Stimulated activated naive CD8-positive, alpha-beta T cell treated with anti-CD3 and anti-CD28 coated beads, Interleukin-15, amount 100 ng/mL, for 72 hours (primary cell): ENCODE measurements around the gene AUTS2.
"Not testable (repeated sequence)": the region's sequence is repeated elsewhere in the genome, so short reads cannot be mapped to it uniquely, and the experiment has no call there.

Source experiments
- ATAC-seq: fragments of 150-1000 bp; cut with Tn5 transposase; 2 replicates; pipeline ENCODE4 v1.10.0; 2021; ENCODE audit warnings: mild to moderate bottlenecking, moderate library complexity
- DNase-seq, 2 donors: peaks; one replicate each; pipeline ENCODE4 v3.0.0; 2021 to 2022
- H3K27ac Mint-ChIP-seq, 2 donors: one replicate each; pipeline ENCODE4 v1.8.0; 2022; ENCODE audit warnings: mild to moderate bottlenecking in 2 of 2, mixed read lengths in 2 of 2, moderate library complexity in 2 of 2
- H3K27me3 Mint-ChIP-seq: one replicate; pipeline ENCODE4 v1.8.0; 2022; ENCODE audit warnings: mixed read lengths
- H3K4me1 Mint-ChIP-seq: one replicate; pipeline ENCODE4 v1.8.0; 2022; ENCODE audit warnings: mild to moderate bottlenecking, mixed read lengths
- H3K4me3 Mint-ChIP-seq, 2 donors: one replicate each; pipeline ENCODE4 v1.8.0; 2022; ENCODE audit warnings: mild to moderate bottlenecking in 2 of 2, mixed read lengths in 2 of 2, moderate library complexity in 1 of 2
- H3K9me3 Mint-ChIP-seq, 2 donors: one replicate each; pipeline ENCODE4 v1.8.0; 2022; ENCODE audit warnings: mixed read lengths in 2 of 2

AUTS2 gene

DNA sequence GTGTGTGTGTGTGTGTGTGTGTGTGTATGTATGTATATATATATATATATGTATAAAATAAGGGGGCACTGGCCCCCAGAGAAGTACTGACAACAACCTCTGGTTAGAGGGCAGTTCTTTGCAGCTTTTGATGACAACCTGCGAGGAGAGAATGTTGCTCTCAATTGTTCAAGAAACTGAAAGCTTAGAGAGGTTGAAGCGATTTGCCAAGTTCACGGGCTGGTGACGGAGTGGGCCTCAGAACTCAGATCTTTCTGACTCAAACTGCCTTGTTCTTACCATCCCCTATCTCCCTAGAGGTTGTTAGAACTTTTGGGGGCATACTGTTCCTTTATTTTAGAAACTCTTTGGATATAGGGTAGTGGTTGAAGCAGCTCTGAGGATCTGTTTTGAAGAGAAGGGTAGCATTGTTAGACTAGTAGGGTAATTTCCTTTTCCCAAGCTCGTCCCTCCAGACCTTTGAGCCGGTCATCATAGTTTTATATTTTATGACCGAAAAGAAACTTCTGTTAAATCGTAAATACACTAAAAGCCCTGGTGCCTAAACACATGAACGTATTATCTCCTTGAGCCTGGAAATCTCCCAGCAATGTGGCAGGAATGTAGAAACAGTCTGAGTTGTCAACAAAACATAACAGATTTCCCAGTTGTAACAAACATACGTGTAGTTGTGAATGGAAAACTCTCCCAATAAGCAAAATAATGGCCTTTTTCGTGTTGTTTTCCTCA is 992.0 kb downstream of the AUTS2 start:
- H3K27me3 Mint-ChIP-seq, result peaks cover 12% of the 10 kb centered on the region
- no peak overlapping the region for H3K4me3 Mint-ChIP-seq
- H3K4me1 Mint-ChIP-seq, result no peaks in the 10 kb centered on the region
- H3K27ac Mint-ChIP-seq, result no peak overlapping the region
- DNase-seq, result no peak
- H3K9me3 Mint-ChIP-seq, result no peaks in the 10 kb centered on the region
- ATAC-seq, result no peak

DNA sequence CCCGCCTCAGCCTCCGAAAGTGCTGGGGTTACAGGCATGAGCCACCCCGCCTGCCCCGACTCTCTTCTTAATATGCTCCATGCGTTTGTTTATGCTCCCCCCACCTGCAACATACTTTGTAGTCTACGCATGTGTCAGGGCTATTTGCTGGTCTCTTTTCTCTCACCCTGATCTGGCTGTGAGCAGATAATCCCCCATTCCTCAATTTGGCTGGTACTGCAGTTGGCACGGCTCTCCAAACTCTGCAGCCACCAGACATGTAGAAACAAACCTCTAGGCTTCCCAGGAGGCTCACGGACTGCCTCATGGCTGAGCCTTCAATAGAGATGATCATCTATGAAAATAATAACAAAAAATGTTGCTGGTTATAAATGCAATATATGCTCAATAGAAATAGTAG is 993.4 kb downstream of the AUTS2 start:
- H3K9me3 Mint-ChIP-seq, result no peaks in the 10 kb centered on the region
- no peak overlapping the region for H3K27ac Mint-ChIP-seq
- no peak for ATAC-seq
- peaks cover 24% of the 10 kb centered on the region for H3K27me3 Mint-ChIP-seq
- H3K4me1 Mint-ChIP-seq, result no peaks in the 10 kb centered on the region
- no peak for DNase-seq
- no peak overlapping the region for H3K4me3 Mint-ChIP-seq

DNA sequence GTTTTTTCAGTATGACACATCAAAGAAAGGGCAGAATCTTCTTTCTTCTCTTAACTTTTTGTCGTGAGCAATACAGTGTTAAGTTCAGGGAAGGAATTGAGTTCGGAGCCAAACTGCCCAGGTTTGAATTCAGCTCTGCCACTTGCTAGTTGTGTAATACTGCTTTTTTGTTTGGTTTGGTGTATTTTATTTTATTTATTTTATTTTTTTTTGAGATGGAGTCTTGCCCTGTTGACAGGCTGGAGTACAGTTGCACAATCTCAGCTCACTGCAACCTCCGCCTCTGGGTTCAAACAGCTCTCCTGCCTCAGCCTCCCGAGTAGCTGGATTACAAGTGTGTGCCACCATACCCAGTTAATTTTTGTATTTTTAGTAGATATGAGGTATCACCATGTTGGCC is 993.9 kb downstream of the AUTS2 start:
- ATAC-seq, result no peak
- Mint-ChIP-seq H3K9me3 (no peaks in the 10 kb centered on the region), H3K4me1 (no peaks in the 10 kb centered on the region), H3K4me3 (no peak overlapping the region), H3K27ac (no peak overlapping the region), H3K27me3 (peaks cover 29% of the 10 kb centered on the region)
- no peak for DNase-seq

DNA sequence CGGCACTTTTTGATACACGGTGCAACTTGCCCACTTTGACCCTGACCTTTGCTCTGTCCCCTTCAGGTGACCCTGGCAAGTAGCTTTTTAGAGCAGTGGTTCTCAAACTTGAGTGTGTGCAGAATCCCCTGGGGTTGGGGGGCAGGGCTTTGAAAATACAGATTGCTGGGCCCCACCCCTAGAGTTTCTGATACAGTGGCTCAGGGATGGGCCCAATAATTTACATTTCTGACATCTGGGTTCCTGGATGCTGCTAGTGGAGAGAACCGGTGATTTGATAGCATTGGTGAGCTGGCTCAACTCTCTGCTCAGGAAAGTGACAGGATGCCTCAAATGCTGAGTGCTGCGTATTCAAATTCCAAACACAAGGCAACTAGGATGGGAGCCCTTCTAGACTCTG is 995.9 kb downstream of the AUTS2 start:
- H3K4me3 Mint-ChIP-seq, result no peak overlapping the region
- no peaks in the 10 kb centered on the region for H3K4me1 Mint-ChIP-seq
- DNase-seq (no peak), ATAC-seq (no peak)
- no peaks in the 10 kb centered on the region for H3K9me3 Mint-ChIP-seq
- H3K27me3 Mint-ChIP-seq, result peaks cover 49% of the 10 kb centered on the region
- no peak overlapping the region for H3K27ac Mint-ChIP-seq

DNA sequence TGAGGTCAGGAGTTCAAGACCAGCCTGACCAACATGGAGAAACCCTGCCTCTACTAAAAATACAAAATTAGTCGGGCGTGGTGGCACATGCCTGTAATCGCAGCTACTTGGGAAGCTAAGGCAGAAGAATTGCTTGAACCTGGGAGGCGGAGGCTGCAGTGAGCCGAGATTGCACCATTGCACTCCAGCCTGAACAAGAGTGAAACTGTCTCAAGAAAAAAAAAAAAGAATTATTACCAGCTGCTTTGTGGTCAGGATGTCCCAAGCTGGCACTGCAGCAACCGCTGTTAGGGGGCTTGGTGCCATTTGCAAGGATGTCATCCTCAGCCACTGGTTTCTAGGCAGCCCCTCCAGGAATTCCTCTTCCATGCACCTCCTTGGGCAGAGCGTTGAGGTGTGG is 996.6 kb downstream of the AUTS2 start:
- not testable (repeated sequence) for H3K4me3 Mint-ChIP-seq, ATAC-seq, H3K27ac Mint-ChIP-seq, DNase-seq, H3K9me3 Mint-ChIP-seq, H3K4me1 Mint-ChIP-seq
- H3K27me3 Mint-ChIP-seq, result peaks cover 52% of the 10 kb centered on the region

DNA sequence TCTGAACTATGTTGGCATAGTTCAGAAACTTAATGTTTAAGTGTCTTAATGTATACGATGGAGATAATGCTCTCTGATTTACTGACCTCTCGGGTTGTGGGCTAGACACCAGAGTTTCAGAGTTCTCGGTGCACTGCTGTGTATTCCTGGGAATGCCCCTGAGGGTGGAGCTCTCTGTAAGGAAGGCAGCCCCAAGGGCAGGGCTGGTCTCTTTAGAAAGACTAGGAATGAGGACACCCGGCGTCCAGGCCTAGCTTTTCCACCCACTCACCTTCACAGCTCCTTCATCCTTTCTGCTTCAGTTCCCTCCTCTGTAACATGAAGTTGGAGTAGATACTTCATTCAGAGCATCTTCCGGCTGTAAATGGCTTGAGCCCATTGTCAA is 997.1 kb downstream of the AUTS2 start:
- Mint-ChIP-seq H3K27ac (no peak overlapping the region), H3K4me1 (no peaks in the 10 kb centered on the region), H3K9me3 (peaks cover 0 to under 1% of the 10 kb centered on the region in 2 donors), H3K27me3 (peaks cover 52% of the 10 kb centered on the region), H3K4me3 (peak overlapping the region; percentile 13 to 60)
- DNase-seq, result no peak
- no peak for ATAC-seq

DNA sequence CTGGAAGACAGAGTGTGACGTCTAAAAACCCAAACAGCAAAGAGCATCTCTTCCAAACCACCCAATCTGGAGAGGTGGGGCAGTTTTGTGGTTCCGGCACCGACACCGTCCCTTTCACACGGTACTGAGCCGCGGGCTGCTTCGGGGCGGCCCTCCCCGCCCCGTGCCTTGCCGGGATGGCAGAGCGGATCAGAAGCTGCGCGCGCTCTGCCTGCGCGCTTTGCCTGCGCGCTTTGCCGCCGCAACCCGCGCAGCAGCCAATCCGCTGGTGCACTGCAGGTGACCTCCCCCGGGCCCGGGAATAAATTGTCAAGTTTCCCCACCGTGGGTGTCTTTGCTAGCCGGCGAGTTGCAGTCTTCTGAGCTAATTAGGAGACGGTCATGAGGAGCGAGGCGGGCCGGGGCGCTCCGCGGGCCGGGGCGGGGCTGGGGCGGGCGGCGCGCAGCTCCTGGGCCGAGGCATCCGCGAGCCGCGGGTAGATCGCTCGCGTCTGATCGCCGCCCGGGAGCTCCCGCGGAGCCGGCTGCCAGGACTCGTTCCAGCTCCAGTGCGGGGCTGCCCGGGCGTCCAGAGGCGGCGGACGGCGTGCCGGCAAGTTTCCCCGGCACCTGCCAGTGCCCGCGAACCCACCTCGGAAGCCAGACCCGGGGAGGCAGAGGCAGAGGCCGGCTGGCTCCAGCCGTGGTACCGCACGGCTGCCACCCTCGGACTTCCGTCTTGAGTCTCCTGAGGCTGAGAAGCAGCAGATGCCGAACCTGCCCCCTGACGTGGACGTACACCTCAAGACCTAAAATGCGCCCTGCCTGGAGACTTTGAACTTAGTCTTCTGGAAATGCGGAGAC is 997.7 kb downstream of the AUTS2 start:
- peak; percentile 50 for ATAC-seq
- peaks cover under 1 to 6% of the 10 kb centered on the region in 2 donors for H3K9me3 Mint-ChIP-seq
- peak overlapping the region; percentile 22 to 60 for H3K4me3 Mint-ChIP-seq
- no peak overlapping the region for H3K27ac Mint-ChIP-seq
- peaks cover 52% of the 10 kb centered on the region for H3K27me3 Mint-ChIP-seq
- peak; percentile 4 to 11 for DNase-seq
- H3K4me1 Mint-ChIP-seq, result no peaks in the 10 kb centered on the region

DNA sequence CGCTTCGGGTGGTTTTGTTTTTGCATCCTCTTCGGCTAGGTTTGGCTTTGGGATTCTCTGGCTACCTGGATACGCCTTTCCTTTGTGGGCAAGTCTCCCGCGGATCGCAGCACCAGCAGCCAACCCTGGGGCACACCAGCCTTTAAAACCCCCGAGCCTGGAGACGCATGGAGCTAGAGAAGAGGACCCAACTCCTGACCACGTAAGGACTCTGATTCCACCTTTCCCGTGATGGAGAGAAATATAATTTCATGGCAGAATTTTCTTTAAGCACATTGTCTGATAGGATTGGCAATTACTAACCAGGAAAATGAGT is 998.3 kb downstream of the AUTS2 start:
- Mint-ChIP-seq H3K4me3 (peak overlapping the region; percentile 6 to 46), H3K27ac (no peak overlapping the region), H3K9me3 (peaks cover 6% of the 10 kb centered on the region in 2 donors), H3K4me1 (no peaks in the 10 kb centered on the region), H3K27me3 (peaks cover 57% of the 10 kb centered on the region)
- ATAC-seq (no peak), DNase-seq (no peak)

DNA sequence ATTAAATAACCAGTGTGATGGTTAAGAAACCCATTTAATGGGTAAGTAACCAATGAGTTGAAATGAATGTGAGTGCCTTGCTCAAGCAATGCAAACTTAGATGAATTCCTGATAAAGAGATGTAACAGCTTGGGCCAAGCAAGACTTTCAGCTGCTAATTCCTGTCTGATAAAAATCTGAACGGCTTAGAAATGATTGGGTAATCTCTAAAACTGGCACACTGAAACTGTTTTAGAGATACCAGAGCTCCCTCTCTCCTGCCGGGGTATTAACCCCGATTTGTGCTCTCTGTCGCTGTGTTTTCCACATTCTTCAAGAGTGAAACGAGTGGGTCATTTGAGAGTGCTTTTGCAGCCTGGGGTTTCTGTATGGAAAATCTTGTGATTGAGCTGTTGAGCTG is 998.8 kb downstream of the AUTS2 start:
- Mint-ChIP-seq H3K9me3 (peaks cover 6 to 8% of the 10 kb centered on the region in 2 donors), H3K4me1 (no peaks in the 10 kb centered on the region), H3K4me3 (no peak overlapping the region), H3K27me3 (peaks cover 63% of the 10 kb centered on the region), H3K27ac (no peak overlapping the region)
- DNase-seq (no peak), ATAC-seq (no peak)

DNA sequence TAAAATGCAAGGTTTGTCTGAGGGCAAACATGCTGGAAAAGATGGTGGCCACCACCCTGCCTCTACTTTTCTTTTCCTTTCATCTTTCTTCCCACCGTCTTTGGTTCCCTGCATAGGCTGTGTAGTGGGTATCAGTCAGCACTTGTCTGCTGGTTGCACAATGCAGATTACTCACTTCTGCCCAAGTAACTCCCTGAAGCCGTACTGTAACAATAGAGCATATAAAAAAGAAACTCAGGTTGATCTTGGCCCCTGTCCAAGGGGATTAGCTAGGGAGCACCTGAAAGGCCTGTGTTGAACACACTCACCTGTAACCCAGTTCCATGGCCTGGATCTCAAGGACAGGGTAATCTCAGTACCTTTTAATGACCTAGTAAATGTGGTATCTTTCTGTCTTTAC is 1000.7 kb downstream of the AUTS2 start:
- Mint-ChIP-seq H3K27me3 (peaks cover 77% of the 10 kb centered on the region), H3K9me3 (peaks cover 6 to 8% of the 10 kb centered on the region in 2 donors), H3K4me1 (no peaks in the 10 kb centered on the region), H3K27ac (no peak overlapping the region), H3K4me3 (no peak overlapping the region)
- no peak for DNase-seq
- ATAC-seq, result no peak

DNA sequence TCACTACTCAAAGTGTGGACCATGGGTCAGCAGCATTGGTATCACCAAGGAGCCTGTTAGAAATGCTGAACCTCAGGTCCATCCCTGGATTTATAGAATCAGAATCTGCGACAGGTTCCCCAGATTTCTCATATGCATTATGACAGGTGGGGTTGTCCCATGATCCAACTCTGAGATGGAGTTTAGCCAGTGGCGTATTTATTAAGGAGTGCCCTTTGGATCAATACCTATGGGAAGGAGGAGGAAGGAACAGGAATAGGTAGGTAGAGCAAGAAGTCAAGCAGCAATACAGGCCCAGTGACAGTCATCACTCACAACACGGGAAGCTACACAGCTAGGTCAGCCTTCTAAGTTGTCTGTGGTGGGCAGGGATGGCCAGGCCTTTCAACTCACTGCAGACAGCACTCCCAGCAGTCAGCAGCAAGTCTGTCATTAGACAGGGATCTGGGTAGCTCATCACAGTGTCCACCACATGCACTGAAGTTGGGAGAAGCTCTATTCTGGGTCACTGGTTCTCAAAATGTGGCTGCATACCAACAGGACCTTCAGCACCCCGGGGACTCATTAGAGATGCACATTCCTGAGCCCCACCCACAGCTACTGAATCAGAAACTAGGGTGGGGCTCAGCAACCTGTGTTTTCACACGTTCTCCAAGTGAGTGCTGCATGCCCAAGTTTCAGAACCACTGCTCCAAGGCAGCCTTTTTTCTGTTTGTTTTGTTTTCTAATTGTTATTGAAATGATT is 1001.3 kb downstream of the AUTS2 start:
- DNase-seq, result no peak
- H3K27ac Mint-ChIP-seq, result no peak overlapping the region
- H3K4me3 Mint-ChIP-seq, result no peak overlapping the region
- peaks cover 72% of the 10 kb centered on the region for H3K27me3 Mint-ChIP-seq
- no peaks in the 10 kb centered on the region for H3K4me1 Mint-ChIP-seq
- ATAC-seq, result no peak
- H3K9me3 Mint-ChIP-seq, result peaks cover 6 to 8% of the 10 kb centered on the region in 2 donors

DNA sequence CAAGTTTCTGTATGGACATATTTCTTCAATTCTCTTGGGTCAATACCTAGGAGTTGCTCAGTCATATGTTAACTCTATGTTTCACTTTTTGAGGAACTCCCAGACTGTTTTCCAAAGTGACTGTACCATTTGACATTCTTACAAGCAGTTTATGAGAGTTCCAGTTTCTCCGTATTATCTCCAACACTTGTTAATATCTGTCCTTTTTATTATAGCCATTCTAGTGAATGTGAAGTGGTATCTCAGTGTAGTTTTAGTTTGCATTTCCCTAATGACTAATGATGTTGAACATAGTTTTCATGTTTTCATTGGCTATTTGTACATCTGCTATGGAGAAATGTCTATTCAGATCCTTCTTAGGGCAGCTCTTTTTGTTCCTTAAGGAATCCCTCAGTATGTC is 1002.7 kb downstream of the AUTS2 start:
- no peak for DNase-seq
- Mint-ChIP-seq H3K27ac (no peak overlapping the region), H3K9me3 (peaks cover 8 to 13% of the 10 kb centered on the region in 2 donors)

DNA sequence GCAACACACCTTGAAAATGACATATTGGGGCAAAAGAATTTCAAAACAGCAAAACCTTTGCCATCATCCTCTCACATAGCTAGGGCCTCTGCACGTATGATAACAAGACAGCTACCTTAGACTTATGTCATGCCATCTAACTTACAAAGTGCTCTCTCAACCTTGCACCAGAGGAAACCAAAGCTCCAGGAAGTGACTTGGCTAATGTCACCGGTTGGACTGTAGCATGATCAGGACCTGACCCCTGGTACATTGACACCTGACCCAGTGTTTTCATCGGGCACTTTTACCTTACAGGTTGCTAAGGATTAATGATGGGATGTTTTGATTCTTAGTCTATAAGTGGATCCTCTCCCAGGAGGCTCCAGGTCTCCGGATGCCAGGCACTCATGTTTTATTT is 1003.8 kb downstream of the AUTS2 start:
- Mint-ChIP-seq H3K27me3 (peaks cover 48% of the 10 kb centered on the region), H3K9me3 (peaks cover 8 to 13% of the 10 kb centered on the region in 2 donors), H3K27ac (no peak overlapping the region), H3K4me3 (no peak overlapping the region), H3K4me1 (no peaks in the 10 kb centered on the region)
- DNase-seq (no peak), ATAC-seq (no peak)

More for the DNA sequence above, 1002.7 kb downstream of the AUTS2 start:
- no peaks in the 10 kb centered on the region for H3K4me1 Mint-ChIP-seq
- peaks cover 58% of the 10 kb centered on the region for H3K27me3 Mint-ChIP-seq
- H3K4me3 Mint-ChIP-seq, result no peak overlapping the region
- no peak for ATAC-seq

DNA sequence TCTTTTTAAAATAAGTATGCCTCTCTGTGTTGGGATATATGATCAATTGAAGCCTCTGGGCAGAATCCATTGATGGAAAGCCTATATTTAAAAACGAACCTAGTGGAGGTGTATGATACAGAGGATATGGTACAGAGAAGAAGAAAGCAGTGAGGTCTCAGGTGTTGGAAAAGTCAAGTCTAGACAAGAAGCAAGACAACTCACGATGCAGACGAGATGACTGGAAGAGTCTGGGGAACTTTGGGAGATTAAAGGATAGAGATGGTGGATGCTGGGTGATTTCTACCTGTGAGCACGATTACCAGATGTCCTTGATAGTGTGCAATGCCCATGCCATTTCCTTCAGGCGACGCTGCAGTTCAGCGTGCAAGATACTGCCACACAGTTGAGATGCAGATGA is 1009.0 kb downstream of the AUTS2 start:
- Mint-ChIP-seq H3K9me3 (peaks cover 0 to 7% of the 10 kb centered on the region in 2 donors), H3K4me3 (no peak overlapping the region), H3K27me3 (peaks cover 12% of the 10 kb centered on the region), H3K4me1 (no peaks in the 10 kb centered on the region), H3K27ac (no peak overlapping the region)
- DNase-seq (no peak), ATAC-seq (no peak)

DNA sequence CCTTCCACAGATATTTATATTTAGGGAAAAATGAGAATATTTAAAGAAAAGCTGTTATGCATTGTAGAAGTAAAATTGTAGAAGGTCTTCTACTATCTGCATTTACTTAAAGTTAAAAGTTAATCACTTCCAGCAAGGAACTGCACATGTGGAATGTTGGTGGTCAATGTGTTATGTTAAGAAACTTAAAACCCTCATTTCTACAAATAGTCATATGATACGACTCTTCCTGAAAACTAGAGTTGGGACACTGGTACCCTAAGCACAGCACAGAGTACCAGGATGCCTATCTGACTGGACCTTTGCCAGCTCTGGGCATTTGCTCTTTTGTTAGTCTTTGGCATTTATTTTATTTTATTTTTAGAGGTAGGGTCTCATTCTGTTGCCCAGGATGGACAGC is 1009.5 kb downstream of the AUTS2 start:
- DNase-seq (no peak), ATAC-seq (no peak)
- Mint-ChIP-seq H3K27ac (no peak overlapping the region), H3K4me1 (no peaks in the 10 kb centered on the region), H3K9me3 (peaks cover 0 to 7% of the 10 kb centered on the region in 2 donors), H3K27me3 (peaks cover 7% of the 10 kb centered on the region), H3K4me3 (no peak overlapping the region)

DNA sequence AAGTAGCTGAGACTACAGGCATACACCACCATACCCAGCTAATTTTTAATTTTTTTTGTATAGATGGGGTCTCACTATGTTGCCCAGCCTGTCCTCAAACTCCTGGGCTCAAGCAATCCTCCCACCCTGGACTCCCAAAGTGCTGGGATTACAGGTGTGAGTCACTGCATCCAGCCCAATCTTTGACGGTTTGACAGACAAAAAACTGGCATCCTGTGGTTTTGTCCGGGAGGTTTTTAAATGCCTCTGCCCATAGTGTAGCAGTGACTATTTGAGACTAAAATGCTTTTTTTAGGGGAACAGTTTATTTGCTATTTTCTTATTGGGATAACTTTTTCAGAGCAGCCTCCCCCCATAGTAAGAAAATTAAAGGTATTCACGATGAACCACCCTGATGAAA is 1010.0 kb downstream of the AUTS2 start:
- peaks cover 0 to 7% of the 10 kb centered on the region in 2 donors for H3K9me3 Mint-ChIP-seq

More for the DNA sequence above, 1010.0 kb downstream of the AUTS2 start:
- peaks cover 7% of the 10 kb centered on the region for H3K27me3 Mint-ChIP-seq
- DNase-seq (no peak), ATAC-seq (no peak)
- no peak overlapping the region for H3K27ac Mint-ChIP-seq
- no peak overlapping the region for H3K4me3 Mint-ChIP-seq
- H3K4me1 Mint-ChIP-seq, result no peaks in the 10 kb centered on the region
